ENCODE results near the gene KLHL20. TPM values are rescaled to one million over a fixed set of nuclear protein-coding genes. Genes with fewer than 3 reads are reported as not detected.
"Not testable (repeated sequence)": the region's sequence is repeated elsewhere in the genome, so short reads cannot be mapped to it uniquely, and the experiment has no call there.

KLHL20 gene
- polyA plus RNA-seq, 1 donor from 2014 or later, result 33.2 TPM

DNA sequence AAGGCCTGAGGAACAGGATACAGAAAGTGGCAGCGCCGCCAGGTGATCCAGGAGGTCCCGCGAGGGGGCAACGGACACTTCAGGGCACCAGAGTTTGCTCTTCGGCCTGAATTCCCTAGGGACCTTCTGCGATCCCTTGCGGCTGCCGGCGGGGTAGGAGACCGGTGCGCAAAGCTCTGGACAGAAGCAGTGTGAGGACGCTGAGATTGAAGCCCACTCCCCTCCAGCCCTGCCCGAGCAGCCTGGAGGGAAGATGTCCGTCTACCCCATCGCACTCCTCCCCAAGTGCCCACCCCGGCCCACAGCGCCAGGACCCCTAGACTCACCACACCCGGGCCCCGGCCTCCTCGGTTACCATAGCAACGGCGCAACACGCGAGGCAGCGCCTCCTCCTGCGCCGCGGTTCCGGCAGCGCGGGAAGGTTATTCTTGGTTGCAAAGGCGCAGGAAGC is 45.3 kb upstream of the KLHL20 start, which contains the start of gene ANKRD45:
TSS of gene ANKRD45 (minus strand) at position 361 of the 451 bp plus-strand sequence. CDS start 10,433 bp downstream, outside the sequence.
- TF ChIP-seq MXI1 (conservative IDR thresholded peaks at IDR 0.05; ENCODE audit: poor library complexity, severe bottlenecking) (peak; percentile 35), EZH2 (IDR thresholded peaks at IDR 0.05; ENCODE audit: borderline replicate concordance, insufficient read depth, low read length, poor library complexity, severe bottlenecking) (no peak)
- peak within 1 kb of the TSS; percentile 27 for H3K4me2 ChIP-seq (ENCODE audit: low read length)
- no peaks in the 10 kb centered on the region for H4K20me1 ChIP-seq (ENCODE audit: insufficient read depth)
- no peaks in the 10 kb centered on the region for H3K36me3 ChIP-seq (ENCODE audit: insufficient read depth, low read length)
- peaks cover 4% of the 10 kb centered on the region for H3K79me2 ChIP-seq (replicated peaks; ENCODE audit: insufficient read depth, low read length)
- H3K9me3 ChIP-seq (ENCODE audit: low read length), result no peaks in the 10 kb centered on the region
- H3K9ac ChIP-seq (ENCODE audit: low read length), result peak within 1 kb of the TSS; percentile 61
- no peaks in the 10 kb centered on the region for H3F3A ChIP-seq (ENCODE audit: insufficient read depth, low read length, poor library complexity, severe bottlenecking)
- H3K27ac ChIP-seq (ENCODE audit: low read length), result no peak within 1 kb of the TSS
- H2AFZ ChIP-seq (ENCODE audit: low read depth, low read length), result peak within 1 kb of the TSS; percentile 48
- H3K4me3 ChIP-seq (ENCODE audit: low read length), result peak within 1 kb of the TSS; percentile 71
- no peaks in the 10 kb centered on the region for H3K27me3 ChIP-seq (ENCODE audit: insufficient read depth, low read depth, low read length)
- no peaks in the 10 kb centered on the region for H3K9me2 ChIP-seq (ENCODE audit: insufficient read depth, low read length)

DNA sequence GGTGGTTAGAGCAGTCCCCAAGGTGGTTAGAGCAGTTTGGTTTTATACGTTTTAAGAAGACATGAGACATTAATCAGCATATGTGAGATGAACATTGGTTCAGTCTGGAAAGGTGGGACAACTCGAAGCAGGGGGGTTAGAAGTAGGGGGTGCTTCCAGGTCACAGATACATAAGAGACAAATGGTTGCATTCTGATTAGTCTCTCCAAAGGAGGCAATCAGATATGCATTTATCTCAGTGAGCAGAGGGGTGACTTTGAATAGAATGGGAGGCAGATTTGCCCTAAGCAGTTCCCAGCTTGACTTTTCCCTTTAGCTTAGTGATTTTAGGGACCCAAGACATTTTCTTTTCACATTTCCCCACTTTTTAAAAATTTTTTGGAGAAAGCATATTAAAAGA is 40.3 kb upstream of the KLHL20 start:
- H3K79me2 ChIP-seq (replicated peaks; ENCODE audit: insufficient read depth, low read length); H3K4me2 ChIP-seq (ENCODE audit: low read length); H3K9me2 ChIP-seq (ENCODE audit: insufficient read depth, low read length); H3K9me3 ChIP-seq (ENCODE audit: low read length); H3K9ac ChIP-seq (ENCODE audit: low read length); H3K4me3 ChIP-seq (ENCODE audit: low read length); H4K20me1 ChIP-seq (ENCODE audit: insufficient read depth); H2AFZ ChIP-seq (ENCODE audit: low read depth, low read length); H3K27me3 ChIP-seq (ENCODE audit: insufficient read depth, low read depth, low read length); H3F3A ChIP-seq (ENCODE audit: insufficient read depth, low read length, poor library complexity, severe bottlenecking); H3K27ac ChIP-seq (ENCODE audit: low read length); H3K36me3 ChIP-seq (ENCODE audit: insufficient read depth, low read length): not testable (repeated sequence)

DNA sequence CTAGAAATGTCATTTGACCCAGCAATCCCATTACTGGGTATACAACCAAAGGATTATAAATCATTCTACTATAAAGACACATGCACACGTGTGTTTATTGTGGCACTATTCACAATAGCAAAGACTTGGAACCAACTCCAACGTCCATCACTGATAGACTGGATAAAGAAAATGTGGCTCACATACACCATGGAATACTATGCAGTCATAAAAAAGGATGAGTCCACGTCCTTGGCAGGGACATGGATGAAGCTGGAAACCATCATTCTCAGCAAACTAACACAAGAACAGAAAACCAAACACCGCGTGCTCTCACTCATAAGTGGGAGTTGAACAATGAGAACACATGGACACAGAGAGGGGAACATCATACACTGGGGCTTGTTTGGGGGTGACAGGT is 34.6 kb upstream of the KLHL20 start:
- not testable (repeated sequence) for H3K79me2 ChIP-seq (replicated peaks; ENCODE audit: insufficient read depth, low read length); H2AFZ ChIP-seq (ENCODE audit: low read depth, low read length); H3F3A ChIP-seq (ENCODE audit: insufficient read depth, low read length, poor library complexity, severe bottlenecking); H3K27me3 ChIP-seq (ENCODE audit: insufficient read depth, low read depth, low read length); H3K27ac ChIP-seq (ENCODE audit: low read length); H4K20me1 ChIP-seq (ENCODE audit: insufficient read depth); H3K9me2 ChIP-seq (ENCODE audit: insufficient read depth, low read length); H3K4me2 ChIP-seq (ENCODE audit: low read length); H3K36me3 ChIP-seq (ENCODE audit: insufficient read depth, low read length); H3K4me3 ChIP-seq (ENCODE audit: low read length); H3K9ac ChIP-seq (ENCODE audit: low read length); H3K9me3 ChIP-seq (ENCODE audit: low read length)

DNA sequence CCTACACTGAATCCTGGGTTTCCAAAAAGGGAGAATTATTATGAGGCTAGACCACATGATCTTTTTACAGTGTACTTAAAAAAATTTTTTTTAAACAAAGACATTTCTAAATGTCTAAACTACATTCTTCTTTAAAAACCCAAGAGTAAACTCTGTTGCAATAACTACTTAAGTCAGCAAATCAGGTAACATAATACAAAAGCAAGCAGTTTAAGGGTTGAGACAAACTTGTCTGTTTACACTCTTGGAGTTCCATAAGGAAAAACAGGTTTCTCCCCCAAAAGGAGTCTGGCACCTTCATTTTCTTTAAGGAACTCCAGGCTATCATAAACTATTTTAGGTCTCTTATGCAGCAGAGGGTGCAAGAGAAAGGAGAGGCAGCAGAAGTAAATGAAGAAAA is 32.6 kb upstream of the KLHL20 start:
- no peaks in the 10 kb centered on the region for H3K9me2 ChIP-seq (ENCODE audit: insufficient read depth, low read length)
- no peaks in the 10 kb centered on the region for H3K79me2 ChIP-seq (replicated peaks; ENCODE audit: insufficient read depth, low read length)
- no peak overlapping the region for H3K4me2 ChIP-seq (ENCODE audit: low read length)
- no peak overlapping the region for H3K4me3 ChIP-seq (ENCODE audit: low read length)
- H3K9me3 ChIP-seq (ENCODE audit: low read length), result no peaks in the 10 kb centered on the region
- no peak overlapping the region for H3K27ac ChIP-seq (ENCODE audit: low read length)
- no peaks in the 10 kb centered on the region for H3K36me3 ChIP-seq (ENCODE audit: insufficient read depth, low read length)
- no peak overlapping the region for H3K9ac ChIP-seq (ENCODE audit: low read length)
- H4K20me1 ChIP-seq (ENCODE audit: insufficient read depth), result no peaks in the 10 kb centered on the region
- H3K27me3 ChIP-seq (ENCODE audit: insufficient read depth, low read depth, low read length), result no peaks in the 10 kb centered on the region
- no peak overlapping the region for H2AFZ ChIP-seq (ENCODE audit: low read depth, low read length)
- no peaks in the 10 kb centered on the region for H3F3A ChIP-seq (ENCODE audit: insufficient read depth, low read length, poor library complexity, severe bottlenecking)
- TF ChIP-seq, protein P1, sequence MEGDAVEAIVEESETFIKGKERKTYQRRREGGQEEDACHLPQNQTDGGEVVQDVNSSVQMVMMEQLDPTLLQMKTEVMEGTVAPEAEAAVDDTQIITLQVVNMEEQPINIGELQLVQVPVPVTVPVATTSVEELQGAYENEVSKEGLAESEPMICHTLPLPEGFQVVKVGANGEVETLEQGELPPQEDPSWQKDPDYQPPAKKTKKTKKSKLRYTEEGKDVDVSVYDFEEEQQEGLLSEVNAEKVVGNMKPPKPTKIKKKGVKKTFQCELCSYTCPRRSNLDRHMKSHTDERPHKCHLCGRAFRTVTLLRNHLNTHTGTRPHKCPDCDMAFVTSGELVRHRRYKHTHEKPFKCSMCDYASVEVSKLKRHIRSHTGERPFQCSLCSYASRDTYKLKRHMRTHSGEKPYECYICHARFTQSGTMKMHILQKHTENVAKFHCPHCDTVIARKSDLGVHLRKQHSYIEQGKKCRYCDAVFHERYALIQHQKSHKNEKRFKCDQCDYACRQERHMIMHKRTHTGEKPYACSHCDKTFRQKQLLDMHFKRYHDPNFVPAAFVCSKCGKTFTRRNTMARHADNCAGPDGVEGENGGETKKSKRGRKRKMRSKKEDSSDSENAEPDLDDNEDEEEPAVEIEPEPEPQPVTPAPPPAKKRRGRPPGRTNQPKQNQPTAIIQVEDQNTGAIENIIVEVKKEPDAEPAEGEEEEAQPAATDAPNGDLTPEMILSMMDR (IDR thresholded peaks at IDR 0.05; ENCODE audit: poor library complexity, severe bottlenecking), result no peak
- TF ChIP-seq, protein P2, sequence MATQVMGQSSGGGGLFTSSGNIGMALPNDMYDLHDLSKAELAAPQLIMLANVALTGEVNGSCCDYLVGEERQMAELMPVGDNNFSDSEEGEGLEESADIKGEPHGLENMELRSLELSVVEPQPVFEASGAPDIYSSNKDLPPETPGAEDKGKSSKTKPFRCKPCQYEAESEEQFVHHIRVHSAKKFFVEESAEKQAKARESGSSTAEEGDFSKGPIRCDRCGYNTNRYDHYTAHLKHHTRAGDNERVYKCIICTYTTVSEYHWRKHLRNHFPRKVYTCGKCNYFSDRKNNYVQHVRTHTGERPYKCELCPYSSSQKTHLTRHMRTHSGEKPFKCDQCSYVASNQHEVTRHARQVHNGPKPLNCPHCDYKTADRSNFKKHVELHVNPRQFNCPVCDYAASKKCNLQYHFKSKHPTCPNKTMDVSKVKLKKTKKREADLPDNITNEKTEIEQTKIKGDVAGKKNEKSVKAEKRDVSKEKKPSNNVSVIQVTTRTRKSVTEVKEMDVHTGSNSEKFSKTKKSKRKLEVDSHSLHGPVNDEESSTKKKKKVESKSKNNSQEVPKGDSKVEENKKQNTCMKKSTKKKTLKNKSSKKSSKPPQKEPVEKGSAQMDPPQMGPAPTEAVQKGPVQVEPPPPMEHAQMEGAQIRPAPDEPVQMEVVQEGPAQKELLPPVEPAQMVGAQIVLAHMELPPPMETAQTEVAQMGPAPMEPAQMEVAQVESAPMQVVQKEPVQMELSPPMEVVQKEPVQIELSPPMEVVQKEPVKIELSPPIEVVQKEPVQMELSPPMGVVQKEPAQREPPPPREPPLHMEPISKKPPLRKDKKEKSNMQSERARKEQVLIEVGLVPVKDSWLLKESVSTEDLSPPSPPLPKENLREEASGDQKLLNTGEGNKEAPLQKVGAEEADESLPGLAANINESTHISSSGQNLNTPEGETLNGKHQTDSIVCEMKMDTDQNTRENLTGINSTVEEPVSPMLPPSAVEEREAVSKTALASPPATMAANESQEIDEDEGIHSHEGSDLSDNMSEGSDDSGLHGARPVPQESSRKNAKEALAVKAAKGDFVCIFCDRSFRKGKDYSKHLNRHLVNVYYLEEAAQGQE (IDR thresholded peaks at IDR 0.05; ENCODE audit: borderline replicate concordance), result no peak
- TF ChIP-seq MXI1 (conservative IDR thresholded peaks at IDR 0.05; ENCODE audit: poor library complexity, severe bottlenecking) (no peak), EZH2 (IDR thresholded peaks at IDR 0.05; ENCODE audit: borderline replicate concordance, insufficient read depth, low read length, poor library complexity, severe bottlenecking) (no peak), RAD21 (conservative IDR thresholded peaks at IDR 0.05) (no peak), POLR2AphosphoS5 (IDR thresholded peaks at IDR 0.05) (no peak), EP300 (conservative IDR thresholded peaks at IDR 0.05; ENCODE audit: poor library complexity, severe bottlenecking) (no peak), SMC3 (conservative IDR thresholded peaks at IDR 0.05; ENCODE audit: poor library complexity) (no peak), TAF1 (IDR thresholded peaks at IDR 0.05; ENCODE audit: low read depth) (no peak)

DNA sequence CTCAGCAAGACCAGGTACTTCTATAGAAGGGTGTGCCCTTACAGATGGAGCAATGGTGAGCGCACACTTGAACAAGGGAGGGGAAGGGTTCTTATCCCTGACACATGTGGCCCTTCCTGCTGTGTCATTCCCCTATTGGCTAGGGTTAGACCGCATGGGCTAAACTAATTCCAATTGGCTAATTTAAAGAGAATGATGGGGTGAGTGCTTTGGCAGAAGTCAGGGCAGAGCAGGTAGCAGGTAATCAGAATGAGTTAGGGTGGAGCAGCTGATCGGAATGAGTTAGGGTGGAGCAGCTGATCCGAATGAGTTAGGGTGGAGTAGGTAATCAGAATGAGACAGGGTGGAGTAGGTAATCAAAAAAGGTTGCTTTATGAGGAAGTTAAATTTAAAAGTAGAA is 30.9 kb upstream of the KLHL20 start:
- H3K27me3 ChIP-seq (ENCODE audit: insufficient read depth, low read depth, low read length); H3K27ac ChIP-seq (ENCODE audit: low read length); H2AFZ ChIP-seq (ENCODE audit: low read depth, low read length); H3F3A ChIP-seq (ENCODE audit: insufficient read depth, low read length, poor library complexity, severe bottlenecking); H3K4me3 ChIP-seq (ENCODE audit: low read length); H3K9me3 ChIP-seq (ENCODE audit: low read length); H3K9me2 ChIP-seq (ENCODE audit: insufficient read depth, low read length); H3K79me2 ChIP-seq (replicated peaks; ENCODE audit: insufficient read depth, low read length); H3K9ac ChIP-seq (ENCODE audit: low read length); H3K36me3 ChIP-seq (ENCODE audit: insufficient read depth, low read length); H3K4me2 ChIP-seq (ENCODE audit: low read length); H4K20me1 ChIP-seq (ENCODE audit: insufficient read depth): not testable (repeated sequence)

Measured in neural cell (in vitro differentiated cells).